HepG2 (cell line): ENCODE results near the gene C9orf78. TPM values are rescaled to one million over a fixed set of nuclear protein-coding genes. Genes with fewer than 3 reads are reported as not detected.

Experiments used
- ATAC-seq: fragments of 200-7000 bp; cut with Tn5 transposase; 3 replicates; pipeline ENCODE4 v1.9.1; 2020; ENCODE audit warnings: mild to moderate bottlenecking, moderate library complexity
- BruUV-seq: library from RNA; stranded (reverse); fragments of 400-500 nt; replicated peaks from 2 replicates; lab custom pipeline; 2021; lab: Mats Ljungman, UMichigan
- CTCF ChIA-PET: fragments of 300-600 bp; formaldehyde crosslinking; extraction: SDS; loops from one replicate; lab custom pipeline; 2021; ENCODE audit warnings: low total read pairs, inconsistent platforms, low intra/inter-chr PET ratio; lab: Yijun Ruan, JAX
- POLR2A ChIA-PET: fragments of 350-600 bp; sonication (Branson Sonifier 250); formaldehyde crosslinking; loops from one replicate; lab custom pipeline; 2020; ENCODE audit warnings: antibody characterized with exemption, inconsistent platforms; lab: Yijun Ruan, JAX
- DNase-seq: peaks from one replicate; pipeline ENCODE4 v3.0.0-alpha.2; 2015; ENCODE audit warnings: low spot score
- FAIRE-seq: peaks from 3 replicates; lab custom pipeline; 2011; peaks lifted over from hg19 to GRCh38; lab: Jason Lieb, UNC
- H2AFZ ChIP-seq: one replicate; pipeline ENCODE4 v1.6.1; 2011; ENCODE audit warnings: low read length, inconsistent platforms
- H3K27ac ChIP-seq: fragments of 300-600 bp; 3 replicates; pipeline ENCODE4 v1.8.0; 2011; ENCODE audit warnings: mixed run types, mild to moderate bottlenecking, mixed read lengths, low read length, inconsistent platforms; ENCODE audit not compliant: insufficient read depth; ENCODE audit errors: extremely low read length
- H3K27me3 ChIP-seq, 2 experiments: fragments of 200-600 bp in 1 of 2; 2 replicates in 1 of 2; 3 replicates in 1 of 2; pipeline versions ENCODE4 v1.6.0 to v1.8.0; 2011; ENCODE audit warnings: low read length in 2 of 2, mild to moderate bottlenecking in 2 of 2, moderate library complexity in 2 of 2, inconsistent platforms in 1 of 2; ENCODE audit not compliant: insufficient read depth in 2 of 2, control insufficient read depth in 1 of 2
- H3K36me3 ChIP-seq, 2 experiments: fragments of 200-600 bp in 1 of 2; replicated peaks in 1 of 2; 2 replicates in 1 of 2; 3 replicates in 1 of 2; pipeline versions ENCODE4 v1.5.1 to v1.8.0; 2011; ENCODE audit warnings: low read length in 2 of 2, inconsistent platforms in 1 of 2; ENCODE audit not compliant: insufficient read depth in 2 of 2, control insufficient read depth in 1 of 2
- H3K4me1 ChIP-seq: 2 replicates; pipeline ENCODE4 v1.5.1; 2012; ENCODE audit warnings: low read length, inconsistent platforms; ENCODE audit not compliant: insufficient read depth
- H3K4me2 ChIP-seq: 2 replicates; pipeline ENCODE4 v1.6.0; 2011; ENCODE audit warnings: low read depth, low read length, inconsistent platforms
- H3K4me3 ChIP-seq, 3 experiments: fragments of 200-600 bp in 1 of 3; sonication (generic), shearing (Covaris generic) in 1 of 3; replicated peaks in 1 of 3; 2 replicates each; pipeline ENCODE4 v1.5.1; 2011 to 2016; ENCODE audit warnings: low read length in 3 of 3, inconsistent platforms in 2 of 3, low read depth in 2 of 3, mild to moderate bottlenecking in 2 of 3, control low read depth in 1 of 3, mixed read lengths in 1 of 3; ENCODE audit not compliant: insufficient read depth in 1 of 3
- H3K79me2 ChIP-seq: one replicate; pipeline ENCODE4 v1.6.1; 2011; ENCODE audit warnings: low read length, inconsistent platforms; ENCODE audit not compliant: insufficient read depth
- H3K9ac ChIP-seq: 2 replicates; pipeline ENCODE4 v1.6.0; 2011; ENCODE audit warnings: mild to moderate bottlenecking, low read depth, low read length, inconsistent platforms; ENCODE audit not compliant: insufficient read depth
- H3K9me3 ChIP-seq: 2 replicates; pipeline ENCODE4 v1.5.1; 2012; ENCODE audit warnings: mild to moderate bottlenecking, low read length
- H4K20me1 ChIP-seq: 2 replicates; pipeline ENCODE4 v1.6.0; 2011; ENCODE audit warnings: inconsistent platforms, mild to moderate bottlenecking, low read length, moderate library complexity; ENCODE audit not compliant: insufficient read depth
- MLLT10 ChIP-seq: sonication (generic); formaldehyde crosslinking; IDR thresholded peaks from 2 replicates; pipeline ENCODE4 v1.4.0; 2020; ENCODE audit warnings: missing genetic modification reagents
- YEATS4 ChIP-seq: sonication (generic); formaldehyde crosslinking; IDR thresholded peaks from 2 replicates; pipeline ENCODE4 v1.4.0; 2020; ENCODE audit warnings: missing genetic modification reagents, borderline replicate concordance
- ZNF205 ChIP-seq: IDR thresholded peaks from 2 replicates; pipeline ENCODE4 v1.6.1; 2018; ENCODE audit warnings: missing biosample characterization, missing genetic modification reagents
- ZNF337 ChIP-seq: sonication (generic); formaldehyde crosslinking; IDR thresholded peaks from 2 replicates; pipeline ENCODE4 v1.5.1; 2020; ENCODE audit warnings: missing genetic modification reagents, low read depth, mild to moderate bottlenecking, borderline replicate concordance
- ZNF446 ChIP-seq: sonication (generic); formaldehyde crosslinking; IDR thresholded peaks from 2 replicates; pipeline ENCODE4 v1.5.0; 2020; ENCODE audit warnings: mild to moderate bottlenecking, missing genetic modification reagents
- WGBS: methylation state at CpG from one replicate; pipeline ENCODE4 v1.1.6; 2017; ENCODE audit warnings: low lambda C conversion rate; 5-methylcytosine and 5-hydroxymethylcytosine counted together
- in situ Hi-C: cut with HindIII; loops from 2 replicates; pipeline ENCODE4 v1.10.0; 2017; ENCODE audit warnings: low pct_unique_long_range_greater_than_20kb; ENCODE audit not compliant: extremely low pct_ligation_motif_present
- intact Hi-C: fragments of 100-400 bp; cut with micrococcal nuclease; formaldehyde crosslinking; loops from one replicate; pipeline ENCODE4 v1.10.0; 2022; ENCODE audit not compliant: unreplicated experiment
- polyA plus RNA-seq, 8 experiments: library from polyadenylated mRNA; depleted of rRNA in 3 of 8; stranded (reverse) in 7 of 8; unstranded in 1 of 8; fragments of >200 nt; fragmentation: Illumina TruSeq in 4 of 8; extraction: Trizol in 4 of 8; gene quantifications; 2 replicates each; pipeline versions ENCODE4 v1.2.1 to v1.2.3, GENCODE V29; 2011 to 2016; ENCODE audit warnings: low read depth in 4 of 8, missing spikeins in 1 of 8, mixed read lengths in 1 of 8; ENCODE audit not compliant: insufficient read depth in 1 of 8
- total RNA-seq, 5 experiments: library from RNA; depleted of rRNA; stranded (reverse); fragments of >200 nt; fragmentation: Illumina TruSeq; extraction: Trizol; gene quantifications; 2 replicates each; pipeline ENCODE4 v1.2.3, GENCODE V29; 2016; ENCODE audit warnings: low read depth in 1 of 5
- TF ChIP-seq, protein P1 (sequence below): sonication (generic); formaldehyde crosslinking; conservative IDR thresholded peaks from 2 replicates; pipeline ENCODE4 v1.5.0; 2020; ENCODE audit warnings: missing genetic modification reagents
- TF ChIP-seq, protein P2 (sequence below): sonication (generic); formaldehyde crosslinking; IDR thresholded peaks from 2 replicates; pipeline ENCODE4 v1.5.0; 2020; ENCODE audit warnings: mild to moderate bottlenecking, missing genetic modification reagents
- TF ChIP-seq, protein P3 (sequence below): sonication (generic); formaldehyde crosslinking; IDR thresholded peaks from 2 replicates; pipeline ENCODE4 v1.5.0; 2020; ENCODE audit warnings: mild to moderate bottlenecking, missing genetic modification reagents
- TF ChIP-seq, protein P4 (sequence below): sonication (generic); formaldehyde crosslinking; IDR thresholded peaks from 2 replicates; pipeline ENCODE4 v1.5.1; 2020; ENCODE audit warnings: mild to moderate bottlenecking, moderate library complexity, missing genetic modification reagents

C9orf78 gene
- total and polyA plus RNA-seq, 2 of the 13 experiments (the other 11 are each of a cell fraction or from before 2014, with no cell fraction given): 18.4 to 35.5 TPM

DNA sequence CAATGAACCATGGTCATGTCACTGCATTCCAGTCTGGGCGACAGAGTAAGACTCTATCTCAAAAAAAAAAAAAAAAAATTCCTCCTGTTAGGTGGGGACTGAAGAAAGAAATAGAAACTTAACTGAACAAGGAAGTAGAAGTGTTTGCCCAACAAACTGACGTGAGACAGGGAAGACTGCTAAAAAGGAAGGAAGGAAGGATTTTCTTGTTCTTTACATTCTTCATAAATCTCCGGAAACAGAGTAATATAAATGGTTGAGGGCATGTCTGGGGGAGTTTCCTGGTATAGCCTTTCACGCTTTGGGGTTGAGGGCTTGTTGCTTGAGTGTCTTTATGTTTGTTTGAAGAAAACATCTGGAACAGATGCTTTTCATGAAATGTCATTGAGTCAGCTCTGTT lies 29.0 kb downstream of the C9orf78 start (continued):
- TF ChIP-seq, protein P1, sequence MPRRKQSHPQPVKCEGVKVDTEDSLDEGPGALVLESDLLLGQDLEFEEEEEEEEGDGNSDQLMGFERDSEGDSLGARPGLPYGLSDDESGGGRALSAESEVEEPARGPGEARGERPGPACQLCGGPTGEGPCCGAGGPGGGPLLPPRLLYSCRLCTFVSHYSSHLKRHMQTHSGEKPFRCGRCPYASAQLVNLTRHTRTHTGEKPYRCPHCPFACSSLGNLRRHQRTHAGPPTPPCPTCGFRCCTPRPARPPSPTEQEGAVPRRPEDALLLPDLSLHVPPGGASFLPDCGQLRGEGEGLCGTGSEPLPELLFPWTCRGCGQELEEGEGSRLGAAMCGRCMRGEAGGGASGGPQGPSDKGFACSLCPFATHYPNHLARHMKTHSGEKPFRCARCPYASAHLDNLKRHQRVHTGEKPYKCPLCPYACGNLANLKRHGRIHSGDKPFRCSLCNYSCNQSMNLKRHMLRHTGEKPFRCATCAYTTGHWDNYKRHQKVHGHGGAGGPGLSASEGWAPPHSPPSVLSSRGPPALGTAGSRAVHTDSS (CRISPR knock-in tag): no peak
- no peak for TF ChIP-seq MLLT10
- TF ChIP-seq, protein P2, sequence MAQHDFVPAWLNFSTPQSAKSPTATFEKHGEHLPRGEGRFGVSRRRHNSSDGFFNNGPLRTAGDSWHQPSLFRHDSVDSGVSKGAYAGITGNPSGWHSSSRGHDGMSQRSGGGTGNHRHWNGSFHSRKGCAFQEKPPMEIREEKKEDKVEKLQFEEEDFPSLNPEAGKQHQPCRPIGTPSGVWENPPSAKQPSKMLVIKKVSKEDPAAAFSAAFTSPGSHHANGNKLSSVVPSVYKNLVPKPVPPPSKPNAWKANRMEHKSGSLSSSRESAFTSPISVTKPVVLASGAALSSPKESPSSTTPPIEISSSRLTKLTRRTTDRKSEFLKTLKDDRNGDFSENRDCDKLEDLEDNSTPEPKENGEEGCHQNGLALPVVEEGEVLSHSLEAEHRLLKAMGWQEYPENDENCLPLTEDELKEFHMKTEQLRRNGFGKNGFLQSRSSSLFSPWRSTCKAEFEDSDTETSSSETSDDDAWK (CRISPR knock-in tag): no peak
- TF ChIP-seq, all 625 proteins: peak for 0

DNA sequence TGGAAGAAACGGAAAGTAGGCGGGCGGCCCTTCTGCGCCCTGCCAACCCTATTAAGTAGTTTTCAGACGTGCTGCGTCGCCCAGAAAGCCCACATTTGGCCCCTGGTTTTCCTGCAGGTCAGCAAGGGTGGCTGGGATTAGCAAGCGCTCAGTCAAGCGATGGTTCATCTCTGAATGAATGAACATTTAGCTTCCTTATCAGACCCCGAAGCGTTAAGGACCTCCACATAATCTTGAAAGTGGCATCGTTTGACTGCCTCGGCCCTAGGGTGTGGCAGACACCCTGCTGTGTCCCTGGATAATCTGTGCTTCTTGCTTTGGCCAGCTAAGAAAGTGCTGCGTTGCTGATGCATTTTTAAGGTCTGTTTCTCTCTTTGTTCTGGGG lies 31.4 kb downstream of the C9orf78 start:
- no TSS peak for BruUV-seq
- TF ChIP-seq ZNF205 (no peak), ZNF337 (CRISPR knock-in tag) (peak; percentile 75; the same call in 1 of the 2 replicates), YEATS4 (0 out of 2 replicates have a peak, but pooled peaks have one; percentile 12), ZNF446 (CRISPR knock-in tag) (no peak)
- TF ChIP-seq, protein P3, sequence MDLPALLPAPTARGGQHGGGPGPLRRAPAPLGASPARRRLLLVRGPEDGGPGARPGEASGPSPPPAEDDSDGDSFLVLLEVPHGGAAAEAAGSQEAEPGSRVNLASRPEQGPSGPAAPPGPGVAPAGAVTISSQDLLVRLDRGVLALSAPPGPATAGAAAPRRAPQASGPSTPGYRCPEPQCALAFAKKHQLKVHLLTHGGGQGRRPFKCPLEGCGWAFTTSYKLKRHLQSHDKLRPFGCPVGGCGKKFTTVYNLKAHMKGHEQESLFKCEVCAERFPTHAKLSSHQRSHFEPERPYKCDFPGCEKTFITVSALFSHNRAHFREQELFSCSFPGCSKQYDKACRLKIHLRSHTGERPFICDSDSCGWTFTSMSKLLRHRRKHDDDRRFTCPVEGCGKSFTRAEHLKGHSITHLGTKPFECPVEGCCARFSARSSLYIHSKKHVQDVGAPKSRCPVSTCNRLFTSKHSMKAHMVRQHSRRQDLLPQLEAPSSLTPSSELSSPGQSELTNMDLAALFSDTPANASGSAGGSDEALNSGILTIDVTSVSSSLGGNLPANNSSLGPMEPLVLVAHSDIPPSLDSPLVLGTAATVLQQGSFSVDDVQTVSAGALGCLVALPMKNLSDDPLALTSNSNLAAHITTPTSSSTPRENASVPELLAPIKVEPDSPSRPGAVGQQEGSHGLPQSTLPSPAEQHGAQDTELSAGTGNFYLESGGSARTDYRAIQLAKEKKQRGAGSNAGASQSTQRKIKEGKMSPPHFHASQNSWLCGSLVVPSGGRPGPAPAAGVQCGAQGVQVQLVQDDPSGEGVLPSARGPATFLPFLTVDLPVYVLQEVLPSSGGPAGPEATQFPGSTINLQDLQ (CRISPR knock-in tag): 0 out of 2 replicates have a peak, but pooled peaks have one; percentile 2
- TF ChIP-seq, protein P4, sequence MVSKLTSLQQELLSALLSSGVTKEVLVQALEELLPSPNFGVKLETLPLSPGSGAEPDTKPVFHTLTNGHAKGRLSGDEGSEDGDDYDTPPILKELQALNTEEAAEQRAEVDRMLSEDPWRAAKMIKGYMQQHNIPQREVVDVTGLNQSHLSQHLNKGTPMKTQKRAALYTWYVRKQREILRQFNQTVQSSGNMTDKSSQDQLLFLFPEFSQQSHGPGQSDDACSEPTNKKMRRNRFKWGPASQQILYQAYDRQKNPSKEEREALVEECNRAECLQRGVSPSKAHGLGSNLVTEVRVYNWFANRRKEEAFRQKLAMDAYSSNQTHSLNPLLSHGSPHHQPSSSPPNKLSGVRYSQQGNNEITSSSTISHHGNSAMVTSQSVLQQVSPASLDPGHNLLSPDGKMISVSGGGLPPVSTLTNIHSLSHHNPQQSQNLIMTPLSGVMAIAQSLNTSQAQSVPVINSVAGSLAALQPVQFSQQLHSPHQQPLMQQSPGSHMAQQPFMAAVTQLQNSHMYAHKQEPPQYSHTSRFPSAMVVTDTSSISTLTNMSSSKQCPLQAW: 0 out of 2 replicates have a peak, but pooled peaks have one; percentile 18
- TF ChIP-seq, all 625 proteins: peak for 4
- Histone ChIP-seq H3K4me2 (peak overlapping the region; percentile 89), H2AFZ (no peak overlapping the region), H3K27me3 (no peaks in the 10 kb centered on the region), H3K79me2 (peaks cover 9% of the 10 kb centered on the region), H3K36me3 (peaks cover 2 to 9% of the 10 kb centered on the region in 2 experiments; a peak in 4 of 5 replicates), H3K4me3 (peak overlapping the region; percentile 75 to 88 (median 84)), H3K9ac (peak overlapping the region; percentile 63), H3K4me1 (peaks cover 25% of the 10 kb centered on the region), H3K27ac (no peak overlapping the region), H3K9me3 (no peaks in the 10 kb centered on the region), H4K20me1 (no peaks in the 10 kb centered on the region)
- DNase-seq (no peak), FAIRE-seq (no peak), ATAC-seq (peak; percentile 5; the same call in 1 of the 3 replicates)
- ChIA-PET POLR2A (interaction anchor here (0.6 to 1.4 kb wide), 4 partner anchors 8 to 31 kb away, joined by 3 read pairs; no protein-coding TSS in a partner anchor), CTCF (no interaction called here)
- 0% methylated on average over 3 of the region's 14 CpGs for WGBS
- in situ Hi-C loops: no loop called here
- intact Hi-C loops: no loop called here
